BLaER1 (cell line): ENCODE results near the gene IKZF2.

Experiments
- H3K27ac ChIP-seq: shearing (Covaris generic); formaldehyde crosslinking; 2 replicates; pipeline ENCODE4 v1.8.1; 2022
- H3K27me3 ChIP-seq: shearing (Covaris generic); formaldehyde crosslinking; 2 replicates; pipeline ENCODE4 v1.8.1; 2022
- H3K36me3 ChIP-seq: shearing (Covaris generic); formaldehyde crosslinking; 2 replicates; pipeline ENCODE4 v1.8.1; 2022
- H3K4me1 ChIP-seq: shearing (Covaris generic); formaldehyde crosslinking; 2 replicates; pipeline ENCODE4 v1.8.1; 2022
- H3K4me2 ChIP-seq: shearing (Covaris generic); formaldehyde crosslinking; 2 replicates; pipeline ENCODE4 v1.8.1; 2022
- H3K4me3 ChIP-seq: shearing (Covaris generic); formaldehyde crosslinking; 2 replicates; pipeline ENCODE4 v1.8.1; 2022
- H3K9ac ChIP-seq: shearing (Covaris generic); formaldehyde crosslinking; 2 replicates; pipeline ENCODE4 v1.8.1; 2022
- H3K9me3 ChIP-seq: shearing (Covaris generic); formaldehyde crosslinking; 2 replicates; pipeline ENCODE4 v1.8.1; 2022
- H4K20me1 ChIP-seq: shearing (Covaris generic); formaldehyde crosslinking; 2 replicates; pipeline ENCODE4 v1.8.1; 2022
- Cebpa-rat ChIP-seq: shearing (Covaris generic); IDR thresholded peaks from 2 replicates; pipeline ENCODE4 v1.8.1; 2022

IKZF2 gene

GRCh38 chr2:212968284-212969081, 182.9 kb downstream of the IKZF2 start:
- Histone ChIP-seq H3K36me3 (no peaks in the 10 kb centered on the region), H3K4me3 (no peak overlapping the region), H3K4me2 (no peak overlapping the region), H3K27me3 (no peaks in the 10 kb centered on the region), H3K27ac (no peak overlapping the region), H4K20me1 (no peaks in the 10 kb centered on the region), H3K9ac (no peak overlapping the region), H3K4me1 (no peaks in the 10 kb centered on the region), H3K9me3 (no peaks in the 10 kb centered on the region)
- no peak for TF ChIP-seq Cebpa-rat

- TF ChIP-seq Cebpa-rat = no peak
- H3K36me3 ChIP-seq = no peaks in the 10 kb centered on the region
- H3K27ac ChIP-seq = no peak overlapping the region
- H3K4me3 ChIP-seq = no peak overlapping the region
- no peaks in the 10 kb centered on the region for H3K9me3 ChIP-seq
- H4K20me1 ChIP-seq = no peaks in the 10 kb centered on the region
- no peak overlapping the region for H3K9ac ChIP-seq
- H3K4me1 ChIP-seq = no peaks in the 10 kb centered on the region
- H3K4me2 ChIP-seq = no peak overlapping the region
- no peaks in the 10 kb centered on the region for H3K27me3 ChIP-seq
These were observed 184.5 kb downstream of the IKZF2 start for GRCh38 chr2:212966884-212967283.

- Histone ChIP-seq H3K27me3 (no peaks in the 10 kb centered on the region), H4K20me1 (no peaks in the 10 kb centered on the region), H3K9me3 (no peaks in the 10 kb centered on the region), H3K4me3 (no peak overlapping the region), H3K9ac (no peak overlapping the region), H3K4me2 (no peak overlapping the region), H3K4me1 (no peaks in the 10 kb centered on the region), H3K27ac (no peak overlapping the region), H3K36me3 (no peaks in the 10 kb centered on the region)
- TF ChIP-seq Cebpa-rat = no peak
These were observed 188.7 kb downstream of the IKZF2 start for GRCh38 chr2:212962691-212963090.

GRCh38 chr2:212961255-212961654, 190.2 kb downstream of the IKZF2 start:
- no peak overlapping the region for H3K27ac ChIP-seq
- no peaks in the 10 kb centered on the region for H3K27me3 ChIP-seq
- H3K4me3 ChIP-seq = no peak overlapping the region
- H3K36me3 ChIP-seq = no peaks in the 10 kb centered on the region
- H4K20me1 ChIP-seq = no peaks in the 10 kb centered on the region
- no peak overlapping the region for H3K4me2 ChIP-seq
- no peaks in the 10 kb centered on the region for H3K4me1 ChIP-seq
- H3K9me3 ChIP-seq = no peaks in the 10 kb centered on the region
- no peak for TF ChIP-seq Cebpa-rat
- H3K9ac ChIP-seq = no peak overlapping the region

- H3K4me3 ChIP-seq = no peak overlapping the region
- no peaks in the 10 kb centered on the region for H3K27me3 ChIP-seq
- no peaks in the 10 kb centered on the region for H4K20me1 ChIP-seq
- H3K9me3 ChIP-seq = no peaks in the 10 kb centered on the region
- no peak overlapping the region for H3K27ac ChIP-seq
- no peaks in the 10 kb centered on the region for H3K4me1 ChIP-seq
- no peaks in the 10 kb centered on the region for H3K36me3 ChIP-seq
- no peak overlapping the region for H3K4me2 ChIP-seq
- H3K9ac ChIP-seq = no peak overlapping the region
- TF ChIP-seq Cebpa-rat = no peak
These were observed 191.1 kb downstream of the IKZF2 start for GRCh38 chr2:212960336-212960735.

- H3K4me1 ChIP-seq = no peaks in the 10 kb centered on the region
- no peak overlapping the region for H3K4me2 ChIP-seq
- H3K27ac ChIP-seq = no peak overlapping the region
- no peaks in the 10 kb centered on the region for H3K9me3 ChIP-seq
- TF ChIP-seq Cebpa-rat = no peak
- H4K20me1 ChIP-seq = no peaks in the 10 kb centered on the region
- H3K9ac ChIP-seq = no peak overlapping the region
- no peaks in the 10 kb centered on the region for H3K27me3 ChIP-seq
- H3K36me3 ChIP-seq = no peaks in the 10 kb centered on the region
- H3K4me3 ChIP-seq = no peak overlapping the region
These were observed 191.8 kb downstream of the IKZF2 start for GRCh38 chr2:212959471-212960117.

- Histone ChIP-seq H3K4me1 (no peaks in the 10 kb centered on the region), H3K36me3 (no peaks in the 10 kb centered on the region), H3K4me3 (no peak overlapping the region), H3K27me3 (no peaks in the 10 kb centered on the region), H3K9me3 (no peaks in the 10 kb centered on the region), H3K27ac (no peak overlapping the region), H3K9ac (no peak overlapping the region), H3K4me2 (no peak overlapping the region), H4K20me1 (no peaks in the 10 kb centered on the region)
- no peak for TF ChIP-seq Cebpa-rat
These were observed 192.6 kb downstream of the IKZF2 start for GRCh38 chr2:212958757-212959295.

GRCh38 chr2:212958133-212958532, 193.3 kb downstream of the IKZF2 start:
- TF ChIP-seq Cebpa-rat = no peak
- no peak overlapping the region for H3K4me2 ChIP-seq
- no peaks in the 10 kb centered on the region; the same call in 1 of the 2 replicates for H3K36me3 ChIP-seq
- no peak overlapping the region for H3K9ac ChIP-seq
- no peaks in the 10 kb centered on the region for H3K9me3 ChIP-seq
- H3K4me1 ChIP-seq = no peaks in the 10 kb centered on the region
- no peak overlapping the region for H3K27ac ChIP-seq
- no peaks in the 10 kb centered on the region for H3K27me3 ChIP-seq
- no peaks in the 10 kb centered on the region for H4K20me1 ChIP-seq
- H3K4me3 ChIP-seq = no peak overlapping the region

- H3K4me1 ChIP-seq = no peaks in the 10 kb centered on the region
- no peak overlapping the region for H3K27ac ChIP-seq
- no peak overlapping the region for H3K9ac ChIP-seq
- no peaks in the 10 kb centered on the region for H3K9me3 ChIP-seq
- H3K4me2 ChIP-seq = no peak overlapping the region
- TF ChIP-seq Cebpa-rat = no peak
- H3K36me3 ChIP-seq = no peaks in the 10 kb centered on the region; the same call in 1 of the 2 replicates
- no peak overlapping the region for H3K4me3 ChIP-seq
- no peaks in the 10 kb centered on the region for H3K27me3 ChIP-seq
- H4K20me1 ChIP-seq = no peaks in the 10 kb centered on the region
These were observed 193.8 kb downstream of the IKZF2 start for GRCh38 chr2:212957624-212958023.
